PC-9 (cell line): ENCODE results near the gene BCL11A.

Source experiments
- CTCF ChIP-seq: fragments of 200-600 bp; sonication (generic); conservative IDR thresholded peaks from 2 replicates; pipeline ENCODE4 v1.6.1; 2017; ENCODE audit warnings: mixed run types, antibody characterized with exemption, mild to moderate bottlenecking, moderate library complexity
- EZH2 ChIP-seq: fragments of 200-600 bp; sonication (generic); IDR thresholded peaks from 2 replicates; pipeline ENCODE4 v1.8.0; 2017; ENCODE audit warnings: antibody characterized with exemption, low read depth

GRCh38 chr2:60470340-60470739 lies 83.1 kb downstream of the BCL11A start:
- TF ChIP-seq CTCF (no peak), EZH2 (no peak)
